HEK293 (cell line): Measurements from ENCODE around the gene TMEM234.

Experiments
- BCL6B ChIP-seq: fragments of 450-650 bp; formaldehyde crosslinking; IDR thresholded peaks from 2 replicates; pipeline ENCODE4 v1.5.1; 2017; ENCODE audit warnings: missing biosample characterization, missing genetic modification characterization
- ELK4 ChIP-seq: IDR thresholded peaks from 2 replicates; pipeline ENCODE4 v1.6.1; 2011; ENCODE audit warnings: mild to moderate bottlenecking, low read depth, low read length, borderline replicate concordance
- KLF9 ChIP-seq: fragments of 450-650 bp; formaldehyde crosslinking; IDR thresholded peaks from 2 replicates; pipeline ENCODE4 v1.5.1; 2016; ENCODE audit warnings: missing biosample characterization, missing genetic modification characterization, low read depth
- PATZ1 ChIP-seq: fragments of 450-650 bp; formaldehyde crosslinking; IDR thresholded peaks from 2 replicates; pipeline ENCODE4 v1.5.1; 2016; ENCODE audit warnings: missing biosample characterization, missing genetic modification characterization
- SCRT2 ChIP-seq: fragments of 450-650 bp; formaldehyde crosslinking; IDR thresholded peaks from 2 replicates; pipeline ENCODE4 v1.5.1; 2016; ENCODE audit warnings: missing biosample characterization, missing genetic modification characterization
- SETDB1 ChIP-seq: IDR thresholded peaks from one replicate; pipeline ENCODE4 v1.6.1; 2017; ENCODE audit warnings: mild to moderate bottlenecking, low read length, moderate library complexity, mixed read lengths; ENCODE audit not compliant: insufficient read length
- SP2 ChIP-seq: fragments of 450-650 bp; formaldehyde crosslinking; IDR thresholded peaks from 2 replicates; pipeline ENCODE4 v1.5.1; 2016; ENCODE audit warnings: missing biosample characterization, missing genetic modification characterization
- TRIM28 ChIP-seq: IDR thresholded peaks from 2 replicates; pipeline ENCODE4 v1.6.1; 2011; ENCODE audit warnings: low read length, control low read depth, borderline replicate concordance
- ZBTB1 ChIP-seq: fragments of 450-650 bp; formaldehyde crosslinking; IDR thresholded peaks from 2 replicates; pipeline ENCODE4 v1.5.1; 2016; ENCODE audit warnings: missing biosample characterization, missing genetic modification characterization
- ZBTB11 ChIP-seq: fragments of 450-650 bp; formaldehyde crosslinking; conservative IDR thresholded peaks from 2 replicates; pipeline ENCODE4 v1.5.1; 2016; ENCODE audit warnings: low read depth, missing biosample characterization, missing genetic modification characterization
- ZBTB48 ChIP-seq: fragments of 450-650 bp; formaldehyde crosslinking; IDR thresholded peaks from 2 replicates; pipeline ENCODE4 v1.5.1; 2016; ENCODE audit warnings: missing biosample characterization, missing genetic modification characterization
- ZFHX2 ChIP-seq: fragments of 450-650 bp; formaldehyde crosslinking; conservative IDR thresholded peaks from 2 replicates; pipeline ENCODE4 v1.5.1; 2016; ENCODE audit warnings: missing biosample characterization, missing genetic modification characterization
- ZFP41 ChIP-seq: fragments of 450-650 bp; formaldehyde crosslinking; IDR thresholded peaks from 2 replicates; pipeline ENCODE4 v1.5.1; 2016; ENCODE audit warnings: missing biosample characterization, missing genetic modification characterization, borderline replicate concordance
- ZNF10 ChIP-seq: fragments of 450-650 bp; formaldehyde crosslinking; IDR thresholded peaks from 2 replicates; pipeline ENCODE4 v1.5.1; 2017; ENCODE audit warnings: missing biosample characterization, missing genetic modification characterization
- ZNF146 ChIP-seq: fragments of 450-650 bp; formaldehyde crosslinking; IDR thresholded peaks from 2 replicates; pipeline ENCODE4 v1.5.1; 2016; ENCODE audit warnings: missing biosample characterization, missing genetic modification characterization
- ZNF174 ChIP-seq: fragments of 450-650 bp; formaldehyde crosslinking; IDR thresholded peaks from 2 replicates; pipeline ENCODE4 v1.5.0; 2017; ENCODE audit warnings: missing biosample characterization, mild to moderate bottlenecking, missing genetic modification characterization
- ZNF175 ChIP-seq: fragments of 450-650 bp; formaldehyde crosslinking; IDR thresholded peaks from 2 replicates; pipeline ENCODE4 v1.5.1; 2016; ENCODE audit warnings: missing biosample characterization, missing genetic modification characterization
- ZNF324 ChIP-seq: fragments of 450-650 bp; formaldehyde crosslinking; IDR thresholded peaks from 2 replicates; pipeline ENCODE4 v1.5.1; 2016; ENCODE audit warnings: missing biosample characterization, missing genetic modification characterization
- ZNF354C ChIP-seq: fragments of 450-650 bp; formaldehyde crosslinking; IDR thresholded peaks from 2 replicates; pipeline ENCODE4 v1.5.1; 2016; ENCODE audit warnings: missing biosample characterization, missing genetic modification characterization, low read depth, borderline replicate concordance
- ZNF37A ChIP-seq: fragments of 450-650 bp; IDR thresholded peaks from 2 replicates; pipeline ENCODE4 v1.5.1; 2018; ENCODE audit warnings: missing biosample characterization, missing genetic modification characterization
- ZNF416 ChIP-seq: fragments of 450-650 bp; formaldehyde crosslinking; IDR thresholded peaks from 2 replicates; pipeline ENCODE4 v1.5.1; 2016; ENCODE audit warnings: missing biosample characterization, missing genetic modification characterization
- ZNF473 ChIP-seq: fragments of 450-650 bp; formaldehyde crosslinking; IDR thresholded peaks from 2 replicates; pipeline ENCODE4 v1.5.1; 2017; ENCODE audit warnings: missing biosample characterization, missing genetic modification characterization
- ZNF514 ChIP-seq: fragments of 450-650 bp; formaldehyde crosslinking; IDR thresholded peaks from 2 replicates; pipeline ENCODE4 v1.5.1; 2016; ENCODE audit warnings: missing biosample characterization, missing genetic modification characterization
- ZNF548 ChIP-seq: fragments of 450-650 bp; formaldehyde crosslinking; IDR thresholded peaks from 2 replicates; pipeline ENCODE4 v1.5.1; 2016; ENCODE audit warnings: missing biosample characterization, missing genetic modification characterization
- ZNF658 ChIP-seq: fragments of 450-650 bp; formaldehyde crosslinking; IDR thresholded peaks from 2 replicates; pipeline ENCODE4; 2016; ENCODE audit warnings: missing biosample characterization, missing genetic modification characterization
- ZNF692 ChIP-seq: fragments of 450-650 bp; formaldehyde crosslinking; IDR thresholded peaks from 2 replicates; pipeline ENCODE4 v1.5.1; 2016; ENCODE audit warnings: missing biosample characterization, missing genetic modification characterization
- ZNF791 ChIP-seq: fragments of 450-650 bp; formaldehyde crosslinking; IDR thresholded peaks from 2 replicates; pipeline ENCODE4 v1.5.1; 2016; ENCODE audit warnings: missing biosample characterization, missing genetic modification characterization
- ZSCAN18 ChIP-seq: fragments of 450-650 bp; formaldehyde crosslinking; IDR thresholded peaks from 2 replicates; pipeline ENCODE4 v1.5.1; 2016; ENCODE audit warnings: missing biosample characterization, missing genetic modification characterization
- ZSCAN23 ChIP-seq: fragments of 450-650 bp; formaldehyde crosslinking; IDR thresholded peaks from 2 replicates; pipeline ENCODE4 v1.5.1; 2016; ENCODE audit warnings: missing biosample characterization, missing genetic modification characterization
- ZSCAN30 ChIP-seq: fragments of 450-650 bp; IDR thresholded peaks from 2 replicates; pipeline ENCODE4 v1.5.1; 2018; ENCODE audit warnings: missing biosample characterization, mild to moderate bottlenecking, missing genetic modification characterization, moderate library complexity

TMEM234 gene

GRCh38 chr1:32200226-32201010 lies 21.7 kb downstream of the TMEM234 start, which contains the start of gene CCDC28B (continued):
- TF ChIP-seq ZNF692 (tag by site-specific recombination) (peak; percentile 65; the same call in 1 of the 2 replicates), ZNF416 (tag by site-specific recombination) (no peak), ZSCAN30 (tag by site-specific recombination) (no peak), ZNF791 (tag by site-specific recombination) (no peak), SETDB1 (no peak), ZNF473 (tag by site-specific recombination) (no peak), ZNF324 (tag by site-specific recombination) (peak; percentile 46; the same call in 1 of the 2 replicates), ZNF548 (no peak), ZBTB48 (peak; percentile 56), ZNF146 (tag by site-specific recombination) (no peak), ELK4 (no peak), BCL6B (tag by site-specific recombination) (no peak), ZBTB11 (tag by site-specific recombination) (no peak), KLF9 (tag by site-specific recombination) (peak; percentile 77), ZBTB1 (tag by site-specific recombination) (no peak), ZSCAN18 (no peak), ZFP41 (no peak), ZNF354C (tag by site-specific recombination) (no peak), SP2 (tag by site-specific recombination) (peak; percentile 51), TRIM28 (0 out of 2 replicates have a peak, but pooled peaks have one; percentile 52), ZNF175 (tag by site-specific recombination) (no peak), SCRT2 (peak; percentile 69; the same call in 1 of the 2 replicates), PATZ1 (tag by site-specific recombination) (peak; percentile 85), ZNF10 (tag by site-specific recombination) (no peak), ZNF514 (tag by site-specific recombination) (no peak), ZFHX2 (tag by site-specific recombination) (peak; percentile 74), ZNF174 (tag by site-specific recombination) (no peak), ZSCAN23 (tag by site-specific recombination) (peak; percentile 50; the same call in 1 of the 2 replicates), ZNF37A (tag by site-specific recombination) (no peak), ZNF658 (tag by site-specific recombination) (no peak)
